Renal cortex interstitium (tissue), 11 donors: ENCODE measurements around the gene GRWD1. TPM values are rescaled to one million over a fixed set of nuclear protein-coding genes. Genes with fewer than 3 reads are reported as not detected.
A peak's percentile ranks its signal among the peaks of the same experiment; 100 is the strongest.
"Not testable (repeated sequence)": the region's sequence is repeated elsewhere in the genome, so short reads cannot be mapped to it uniquely, and the experiment has no call there.

ENCODE experiments used
- DNase-seq, 11 donors: peaks; one replicate each; pipeline ENCODE4 v3.0.0-alpha.2; 2013; ENCODE audit warnings: low read depth in 9 of 11, low spot score in 4 of 11; ENCODE audit errors: extremely low read depth in 1 of 11
- polyA plus RNA-seq, 3 donors: library from polyadenylated mRNA; unstranded; fragments of 120-200 nt; gene quantifications; one replicate each; pipeline ENCODE4 v1.2.1, GENCODE V29; 2013; ENCODE audit not compliant: insufficient read length in 3 of 3

The GRWD1 gene
- polyA plus RNA-seq, 3 donors: 21.7 to 34.6 (median 24.7) TPM

DNA sequence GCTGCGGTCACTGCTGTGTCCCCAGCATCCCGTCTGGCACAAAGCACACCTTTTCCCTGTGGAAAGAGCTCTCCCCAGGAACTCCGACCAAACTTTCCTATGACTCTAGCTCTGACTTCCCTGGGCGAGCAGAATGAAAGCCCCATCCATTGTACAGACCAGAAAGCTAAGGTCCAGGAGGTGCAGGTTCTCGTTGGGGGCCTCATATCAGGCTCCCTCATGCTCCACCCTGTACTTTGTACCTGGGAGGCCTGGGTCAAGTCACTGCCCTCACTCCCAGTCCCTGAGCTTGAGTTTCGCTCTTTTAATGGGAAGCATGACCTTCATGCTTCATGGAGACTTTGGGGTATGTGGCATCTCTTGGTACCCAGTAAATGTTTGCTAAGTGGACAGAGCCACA is 41.8 kb downstream of the GRWD1 start:
- DNase-seq: no peak

GRCh38 chr19:48487948-48488347 is 42.2 kb downstream of the GRWD1 start:
- DNase-seq: no peak

- DNase-seq: not testable (repeated sequence)
Measured at GRCh38 chr19:48488478-48488877, 42.7 kb downstream of the GRWD1 start.

DNA sequence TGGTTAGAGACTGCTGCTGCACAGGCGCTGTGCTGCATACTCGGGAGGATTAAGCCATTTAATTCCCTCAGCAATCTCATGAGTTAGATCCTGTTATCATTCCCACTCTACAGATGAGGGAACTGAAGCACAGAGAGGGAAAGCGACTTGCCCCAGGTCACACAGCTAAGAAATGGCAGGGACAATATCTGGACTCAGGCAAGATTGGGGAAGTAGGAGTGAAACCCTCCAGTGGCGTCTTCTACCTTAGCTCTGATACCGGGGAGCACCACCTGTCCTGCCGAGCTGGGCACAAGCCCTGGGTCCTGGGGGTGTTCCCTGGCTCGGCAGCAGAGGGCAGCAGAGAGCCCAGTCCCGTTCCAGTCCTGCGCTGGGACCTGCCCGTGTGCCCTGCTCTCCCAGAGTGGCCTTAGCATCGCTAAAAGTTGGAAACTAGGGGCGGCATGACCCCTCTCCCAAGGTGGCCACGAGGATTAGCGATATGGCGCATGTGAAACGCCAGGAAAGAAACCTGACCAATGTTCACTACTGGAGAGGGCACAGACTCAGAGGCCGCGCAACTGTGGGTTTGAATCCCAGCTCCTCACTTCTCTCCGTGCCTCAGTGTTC is 43.9 kb downstream of the GRWD1 start:
- peak in 1 of 11 donors; percentile 52 for DNase-seq

DNA sequence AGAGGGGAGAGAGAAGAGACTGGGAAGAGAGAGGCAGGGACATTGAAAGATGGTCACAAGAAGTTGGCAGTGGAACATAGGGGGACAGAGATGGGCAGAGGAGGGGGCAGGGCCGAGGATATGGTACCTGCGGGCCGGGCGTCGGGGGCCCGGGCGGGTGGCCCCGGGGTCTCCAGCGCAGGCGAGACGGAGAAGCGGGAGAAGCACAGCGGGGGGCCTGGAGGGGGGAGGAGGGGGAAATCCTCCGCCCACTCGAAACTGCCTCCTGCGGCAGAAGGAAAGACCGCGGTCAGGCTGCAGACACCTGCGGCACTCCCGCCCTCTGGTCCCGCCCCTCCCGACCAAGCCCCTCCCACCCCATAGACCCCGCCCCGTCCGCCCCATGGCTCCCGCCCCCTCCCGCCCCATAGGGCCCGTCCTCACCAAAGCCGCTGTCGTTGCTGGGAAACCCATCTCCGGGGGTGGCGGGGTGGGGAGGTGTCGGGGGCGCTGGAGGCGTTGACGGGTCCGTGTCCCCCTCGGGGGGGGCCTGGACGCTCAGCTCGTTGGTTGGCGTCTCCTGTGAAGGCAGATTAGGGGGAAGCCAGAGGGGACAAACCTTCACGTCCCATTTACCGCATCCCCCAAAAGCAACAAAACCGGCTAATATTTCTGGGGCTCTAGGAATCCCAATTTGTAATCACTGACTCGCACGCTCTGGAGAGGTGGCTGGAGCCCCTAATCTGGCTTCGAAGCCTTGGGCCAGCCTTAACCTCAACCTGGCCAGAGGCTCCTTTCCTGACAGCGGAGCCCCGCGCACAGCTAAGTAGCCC is 45.4 kb downstream of the GRWD1 start:
- no peak for DNase-seq

DNA sequence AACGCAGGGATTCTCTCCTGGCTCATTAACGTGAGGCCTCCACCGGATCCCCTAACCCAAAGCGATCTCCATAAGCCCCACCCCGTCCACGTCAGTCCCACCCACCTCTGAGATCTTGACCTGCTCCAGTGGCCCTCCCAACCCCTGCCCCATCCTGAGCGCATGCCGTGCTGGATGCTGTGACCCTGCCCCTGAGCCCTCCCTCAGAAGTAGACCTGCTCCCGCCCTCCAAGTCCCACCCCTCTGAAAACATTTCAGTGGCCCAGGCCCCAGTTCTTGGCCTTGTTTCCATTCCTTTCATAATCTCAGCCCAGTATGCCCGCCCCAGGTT is 46.0 kb downstream of the GRWD1 start:
- no peak for DNase-seq

DNA sequence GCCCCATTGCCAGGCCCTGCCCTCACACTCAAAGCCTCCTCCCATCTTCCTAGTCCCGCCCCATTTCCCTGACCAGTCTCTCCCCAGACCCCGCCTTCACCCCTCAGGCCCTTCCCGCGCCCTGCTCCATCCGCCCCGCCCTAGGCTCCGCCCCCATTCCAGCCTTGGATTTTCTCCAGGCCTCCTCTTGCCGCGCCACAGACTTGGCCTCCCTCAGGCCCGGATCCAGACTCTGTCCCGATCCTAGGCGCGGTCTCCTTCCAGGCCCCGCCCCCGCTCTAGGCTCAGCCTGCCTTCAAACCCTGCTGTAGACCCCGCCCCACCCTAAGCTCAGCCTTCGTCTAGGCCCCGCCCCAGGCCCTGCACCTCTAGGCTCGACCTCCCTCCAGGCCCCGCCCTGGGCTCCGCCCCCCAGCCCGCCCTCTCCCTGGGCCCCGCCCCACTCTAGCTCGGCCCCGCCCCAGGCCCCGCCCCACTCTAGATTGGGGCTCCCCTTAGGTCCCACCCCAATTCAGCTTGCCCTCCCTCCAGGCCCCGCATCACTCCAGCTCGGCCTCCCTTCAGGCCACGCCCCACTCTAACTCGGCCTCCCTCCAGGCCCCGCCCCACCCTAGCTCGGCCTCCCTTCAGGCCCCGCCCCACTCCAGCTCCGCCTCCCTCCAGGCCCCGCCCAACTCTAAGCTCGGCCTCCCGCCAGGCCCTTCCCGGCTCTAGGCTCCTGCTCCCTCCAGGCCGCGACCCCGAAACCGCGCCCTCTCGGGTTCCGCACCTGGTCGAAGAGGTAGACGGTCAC is 47.3 kb downstream of the GRWD1 start:
- peak in 9 of 11 donors; percentile 62 to 91 (median 80) for DNase-seq

DNA sequence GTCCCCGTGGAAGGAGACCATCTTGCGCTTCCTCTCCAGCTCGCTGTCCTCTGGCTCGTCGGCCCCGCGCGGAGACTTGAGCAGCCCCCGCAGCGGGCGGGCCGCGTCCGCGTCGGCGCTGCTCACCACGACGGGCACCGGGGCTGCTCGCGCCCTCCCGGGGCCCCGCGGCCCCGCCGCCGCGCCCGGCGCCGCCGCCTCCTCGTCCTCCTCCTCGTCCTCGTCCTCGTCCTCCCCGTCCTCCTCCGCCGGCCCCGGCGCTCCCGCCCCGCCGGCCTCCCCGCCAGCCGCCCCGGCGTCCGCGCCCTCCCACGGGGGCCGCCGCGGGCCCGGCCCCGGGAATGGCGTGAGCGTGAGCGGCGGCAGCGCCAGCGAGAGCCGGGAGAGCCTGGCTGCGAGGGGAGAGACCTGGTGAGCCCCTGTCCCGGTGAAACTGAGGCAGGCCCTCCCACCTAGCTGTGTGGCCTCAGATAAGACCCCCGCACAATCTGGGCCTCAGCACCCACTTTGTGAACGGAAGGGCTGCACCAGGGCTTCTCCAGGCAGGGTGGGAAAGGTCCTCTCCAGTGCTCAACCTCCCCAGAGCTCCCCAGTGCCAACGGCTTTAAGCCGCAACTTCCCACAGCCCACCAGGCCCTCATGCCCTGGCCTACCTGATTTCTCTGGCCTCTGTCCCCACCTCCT is 48.1 kb downstream of the GRWD1 start:
- no peak for DNase-seq

DNA sequence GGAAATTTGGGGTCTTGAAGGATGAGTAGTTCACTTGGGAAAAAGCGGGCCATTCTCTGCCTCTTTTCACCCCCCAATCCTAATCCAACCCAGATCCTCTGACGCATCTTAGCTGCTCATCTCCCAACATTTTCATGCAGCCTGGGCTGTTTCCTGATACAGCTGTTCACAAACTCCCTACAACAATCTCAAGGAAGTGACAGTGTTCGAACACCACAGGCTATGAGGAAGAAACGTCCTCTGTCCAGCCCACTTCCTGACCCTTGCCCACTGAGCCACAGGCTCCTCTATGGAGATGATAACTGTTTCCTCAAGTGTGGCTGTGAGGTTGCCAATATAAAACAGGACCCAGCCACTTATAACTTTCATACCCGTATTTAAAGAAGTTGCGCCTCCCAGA is 49.6 kb downstream of the GRWD1 start:
- DNase-seq: no peak

- no peak for DNase-seq
Measured at GRCh38 chr19:48496959-48497727, 51.4 kb downstream of the GRWD1 start.

DNA sequence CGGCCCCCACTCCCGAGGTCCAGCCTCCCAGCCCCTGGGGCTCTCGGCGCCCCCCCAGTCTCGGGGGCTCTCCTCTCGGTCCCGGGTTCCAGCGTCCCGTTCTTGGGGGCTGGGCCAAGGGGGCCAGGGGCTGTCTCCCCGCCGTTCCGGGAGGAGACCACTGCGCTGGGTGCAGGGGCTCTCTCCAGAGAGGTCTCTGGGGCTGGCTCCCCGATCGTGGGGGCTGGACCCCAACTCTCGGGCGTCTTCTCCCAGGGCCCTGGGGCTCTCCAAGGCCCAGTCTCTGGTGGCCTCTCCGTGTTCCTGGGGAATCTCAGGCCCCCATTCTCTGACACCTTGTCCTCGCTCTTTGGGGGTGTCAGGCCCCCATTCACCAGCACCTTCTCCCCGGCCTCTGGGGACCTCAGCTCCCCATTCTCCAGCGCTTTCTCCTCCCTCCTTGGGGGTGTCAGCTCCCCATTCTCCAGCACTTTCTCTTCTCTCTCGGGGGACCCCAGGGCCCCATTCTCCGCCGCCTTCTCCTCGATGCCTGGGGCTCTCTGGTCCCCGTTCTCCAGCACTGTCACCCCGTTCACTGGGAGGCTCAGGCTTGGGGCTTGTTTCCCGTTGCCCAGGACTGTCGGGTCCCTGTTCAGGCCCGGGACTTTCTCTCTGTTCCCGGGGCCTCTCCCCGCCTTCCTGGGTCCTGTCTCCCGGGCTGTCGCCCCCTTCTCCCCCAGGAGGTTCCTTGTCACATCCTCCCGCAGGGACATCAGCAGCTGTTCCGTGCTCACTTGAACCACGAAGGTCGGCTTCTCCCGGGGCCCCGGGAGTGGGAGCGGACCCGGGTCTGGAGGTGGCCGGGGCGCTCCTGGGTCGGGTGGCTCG is 52.2 kb downstream of the GRWD1 start:
- DNase-seq: no peak

- DNase-seq: no peak
Measured at GRCh38 chr19:48498595-48499311, 53.0 kb downstream of the GRWD1 start.

- no peak for DNase-seq
Measured at GRCh38 chr19:48499316-48500090, 53.7 kb downstream of the GRWD1 start.

GRCh38 chr19:48500830-48501493 is 55.2 kb downstream of the GRWD1 start:
- no peak for DNase-seq

- peak in 9 of 11 donors; percentile 64 to 93 (median 80) for DNase-seq
Measured at GRCh38 chr19:48501494-48502349, 55.9 kb downstream of the GRWD1 start.
